GM12873 (cell line): ENCODE data around the gene CA11.

ENCODE experiments used
- CTCF ChIP-seq: IDR thresholded peaks from 2 replicates; pipeline ENCODE4 v1.5.1; 2012; ENCODE audit warnings: low read depth, mild to moderate bottlenecking, moderate library complexity, low read length, control low read depth; ENCODE audit not compliant: insufficient read depth; ENCODE audit errors: missing control alignments

Gene CA11

DNA sequence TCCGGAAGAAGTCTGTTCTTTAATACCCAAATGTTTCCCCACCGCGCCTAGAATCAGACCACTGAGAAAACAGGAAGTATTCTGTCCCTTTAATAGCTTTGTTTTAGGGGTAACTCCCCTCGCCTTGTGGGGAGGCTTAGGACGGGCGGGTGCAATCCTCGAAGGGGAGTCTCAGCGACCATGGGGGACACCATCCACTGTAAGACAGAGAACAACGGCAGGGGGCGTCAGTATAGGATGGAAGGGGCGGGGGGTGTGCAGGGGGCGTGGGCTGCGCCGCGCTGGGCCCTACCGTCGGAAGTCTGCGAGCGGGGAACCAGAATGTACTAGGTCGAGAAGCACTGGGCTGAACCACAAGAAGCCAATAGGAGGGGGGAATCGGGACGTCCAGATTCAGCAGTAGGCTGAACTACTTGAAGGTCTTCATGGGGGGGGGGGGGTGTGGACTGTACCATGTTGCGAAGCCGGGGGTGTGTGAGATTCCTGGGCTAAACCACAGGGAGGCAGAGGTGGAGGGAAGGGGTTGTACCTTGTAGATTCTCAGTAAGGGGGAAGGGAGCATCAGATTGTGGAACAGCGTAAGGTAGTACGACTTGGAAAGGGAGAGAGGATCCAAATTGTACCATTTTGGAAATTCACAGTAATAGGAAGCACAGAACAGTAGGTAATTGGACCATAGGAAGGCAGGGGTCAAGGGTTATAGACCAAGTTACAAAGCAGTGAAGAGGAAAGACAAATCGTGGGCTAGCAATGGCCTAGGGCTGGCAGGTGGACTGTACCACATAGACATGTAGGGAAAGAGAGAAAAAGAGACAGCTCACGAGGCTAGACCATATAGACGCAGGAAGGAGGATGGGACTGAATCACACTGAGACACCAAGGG lies 7.8 kb downstream of the CA11 start:
- TF ChIP-seq CTCF, result peak; percentile 10

DNA sequence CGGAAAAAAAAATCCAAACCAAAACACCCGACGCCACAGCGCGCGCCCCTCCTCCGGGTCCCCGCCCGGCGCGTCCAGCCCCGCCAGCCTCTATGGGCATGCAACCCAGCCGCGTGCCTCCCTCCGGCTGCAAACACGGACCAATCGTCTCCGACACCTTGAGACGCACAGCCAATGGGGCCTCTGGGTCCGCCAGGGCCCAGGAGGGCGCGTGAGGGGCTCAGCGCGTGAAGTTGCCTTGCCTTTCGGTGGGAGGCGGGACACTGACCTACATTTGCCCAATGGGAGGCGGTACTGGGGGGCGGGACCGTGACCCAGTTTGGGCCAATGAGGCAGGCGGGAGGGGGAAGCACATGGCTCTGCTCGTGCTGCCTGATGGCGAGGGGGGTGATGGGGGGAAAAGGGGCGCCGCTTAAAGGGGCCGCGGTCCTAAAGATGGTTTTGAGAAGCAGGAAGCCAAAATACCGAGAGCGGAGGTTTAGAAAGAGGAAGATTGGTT lies 8.5 kb downstream of the CA11 start:
- no peak for TF ChIP-seq CTCF

DNA sequence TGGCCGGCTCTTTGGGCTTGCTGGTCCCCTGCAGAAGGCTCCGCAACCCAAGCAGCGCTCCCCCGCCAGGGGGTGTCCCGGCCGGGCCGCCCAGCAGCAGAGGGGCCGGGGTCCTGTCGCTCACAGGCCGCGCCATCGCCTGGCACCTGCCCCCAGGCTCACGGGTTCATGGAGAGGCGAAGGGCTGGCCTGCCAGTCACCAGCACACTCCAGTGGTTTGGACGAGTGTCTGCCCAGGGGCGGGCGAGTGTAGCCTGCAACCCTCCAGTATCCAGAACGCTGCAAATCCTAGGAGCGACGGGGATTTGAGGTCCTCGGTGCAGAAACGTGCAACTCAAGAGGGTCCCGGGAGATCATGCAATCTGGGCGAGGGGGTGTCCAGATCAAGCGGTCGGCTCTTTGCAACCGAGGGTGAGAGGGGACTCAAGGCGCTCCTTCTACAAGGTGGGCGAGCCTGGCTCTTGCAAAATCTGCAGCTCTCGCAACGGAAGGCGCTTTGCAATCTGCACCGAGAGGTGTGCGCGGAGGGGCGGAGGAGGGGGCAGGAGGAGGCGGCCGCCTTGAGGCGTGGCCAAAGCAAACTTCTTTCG lies 9.0 kb downstream of the CA11 start, which contains the start of gene DBP:
Gene DBP (minus strand): TSS at position 521 of the 590 bp plus-strand sequence. CDS start 385 bp downstream, at position 136.
- peak; percentile 30 for TF ChIP-seq CTCF

DNA sequence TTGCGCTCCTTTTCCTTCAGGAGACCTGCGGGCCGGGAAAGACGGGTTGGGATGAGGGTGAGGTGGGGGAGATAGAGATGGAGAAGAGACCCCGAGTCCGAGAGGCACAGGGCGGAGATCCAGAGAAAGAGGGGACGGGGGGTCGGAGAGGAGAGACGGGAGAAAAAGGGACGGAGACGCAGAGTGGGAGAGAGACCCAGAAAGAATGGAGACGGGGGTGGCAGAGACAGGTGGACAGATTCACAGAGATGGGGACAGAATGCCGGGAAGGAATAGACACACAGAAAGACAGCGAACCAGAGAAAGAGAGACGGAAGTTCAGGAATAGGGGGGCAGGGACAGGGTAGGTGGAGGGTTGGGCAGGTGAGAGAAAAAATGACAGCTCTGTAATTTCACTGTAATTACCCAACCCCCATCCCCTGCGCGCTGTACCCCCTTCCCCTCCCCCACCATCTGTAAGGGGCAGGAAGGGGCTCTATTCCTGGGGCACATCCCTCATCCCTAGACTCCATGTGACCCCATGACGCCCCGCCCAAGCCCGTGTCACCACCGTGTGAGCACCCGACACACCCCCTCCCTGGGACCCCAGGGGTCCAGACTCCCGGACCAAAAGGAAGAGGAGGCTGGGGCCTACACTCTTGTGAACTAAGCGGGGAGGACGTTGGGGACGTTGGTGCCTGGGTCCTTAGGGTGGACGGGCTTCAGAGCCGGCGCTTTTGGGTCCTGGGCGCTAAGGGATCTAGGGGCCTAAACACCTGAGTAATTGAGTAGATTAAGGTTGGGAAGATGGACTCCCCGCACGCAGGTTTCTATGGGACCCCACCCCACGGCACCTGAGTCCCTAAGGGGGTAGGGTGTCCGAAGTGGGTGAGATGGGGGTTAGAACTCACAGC lies 9.8 kb downstream of the CA11 start:
- TF ChIP-seq CTCF, result no peak

DNA sequence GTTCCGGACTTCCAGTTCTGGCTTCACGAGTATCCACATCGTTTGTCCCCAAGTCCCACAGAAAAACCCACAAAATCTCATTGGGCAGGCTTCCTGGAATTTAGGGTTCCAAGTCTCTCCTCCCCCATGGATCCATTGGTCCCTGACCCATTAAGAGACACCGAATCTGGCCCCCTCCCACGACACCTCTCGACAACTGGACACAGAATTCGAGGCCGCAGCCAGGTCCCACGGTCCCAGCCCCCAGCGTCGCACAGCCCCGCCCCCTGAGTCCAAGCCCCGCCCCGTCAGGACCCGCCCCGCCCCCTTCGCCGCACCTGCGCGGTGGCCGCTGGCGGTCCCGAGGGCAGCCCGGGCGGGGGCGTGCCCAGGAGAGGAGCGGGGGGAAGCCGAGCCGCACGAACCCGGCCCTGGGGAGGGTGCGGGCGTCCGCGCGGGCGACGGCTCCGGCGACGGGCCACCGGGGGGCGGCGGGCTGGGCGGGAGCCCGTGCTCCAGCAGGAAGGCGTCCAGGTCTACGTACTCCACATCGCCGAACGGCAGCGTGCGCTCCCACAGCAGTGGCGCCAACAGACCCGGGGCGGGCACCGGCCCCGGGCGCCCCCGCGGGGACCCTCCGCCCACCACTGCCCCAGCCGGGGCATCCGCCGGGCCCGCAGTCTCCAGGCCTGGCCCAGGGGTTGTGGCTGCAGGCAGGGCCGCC lies 10.6 kb downstream of the CA11 start:
- no peak for TF ChIP-seq CTCF

GRCh38 chr19:48634424-48635262 lies 11.3 kb downstream of the CA11 start:
- TF ChIP-seq CTCF, result no peak
